AG10803 (cell line): ENCODE results near the gene ADGRV1.
A peak's percentile ranks its signal among the peaks of the same experiment; 100 is the strongest.

Source experiments
- DNase-seq: peaks from one replicate; pipeline ENCODE4 v3.0.0; 2010; ENCODE audit warnings: low read depth
- H3K4me3 ChIP-seq: 2 replicates; pipeline ENCODE4 v1.5.1; 2011; ENCODE audit warnings: mild to moderate bottlenecking, low read length, control low read depth
- TF ChIP-seq, protein P1 (sequence below): conservative IDR thresholded peaks from 2 replicates; pipeline ENCODE4 v1.5.1; 2011; ENCODE audit warnings: mild to moderate bottlenecking, low read length, control low read depth, inconsistent platforms

ADGRV1 gene

DNA sequence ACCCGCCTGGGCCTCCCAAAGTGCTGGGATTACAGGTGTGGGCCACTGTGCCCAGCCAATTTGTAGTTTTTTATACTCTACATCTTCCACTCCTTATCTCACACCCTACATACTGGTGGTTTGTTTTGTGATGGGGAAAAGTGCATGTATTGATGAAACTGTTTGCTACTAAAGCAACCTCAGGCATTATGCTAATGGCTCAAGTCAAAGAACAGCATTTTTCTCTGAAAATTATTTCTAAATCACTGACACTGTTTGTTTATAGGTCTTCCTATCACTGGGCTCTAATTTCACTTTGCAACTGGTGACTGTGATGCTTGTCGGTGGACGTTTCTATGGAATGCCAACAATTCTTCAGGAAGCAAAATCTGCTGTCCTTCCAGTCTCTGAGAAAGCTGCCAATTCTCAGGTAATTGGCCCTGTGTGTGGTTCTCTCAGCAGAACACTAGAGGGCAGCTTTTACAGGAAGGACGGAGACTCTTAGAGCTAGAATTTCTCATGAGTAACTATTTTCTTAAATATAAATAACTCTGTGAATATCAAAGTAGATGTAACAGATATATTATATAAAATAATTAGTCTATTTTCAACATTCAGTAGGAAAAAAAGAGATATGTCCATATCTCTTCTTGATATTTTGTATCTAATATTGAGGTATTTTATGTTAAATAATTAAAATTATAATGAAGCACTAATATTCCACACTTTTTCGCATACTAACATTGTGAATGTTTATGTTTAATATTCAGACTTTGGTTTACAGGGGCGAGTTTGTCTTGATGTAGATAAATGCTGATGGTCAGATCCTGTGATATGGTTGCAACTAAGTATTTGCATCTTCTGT is 244.1 kb downstream of the ADGRV1 start:
- no peak overlapping the region for H3K4me3 ChIP-seq
- peak; percentile 21 for DNase-seq
- TF ChIP-seq, protein P1, sequence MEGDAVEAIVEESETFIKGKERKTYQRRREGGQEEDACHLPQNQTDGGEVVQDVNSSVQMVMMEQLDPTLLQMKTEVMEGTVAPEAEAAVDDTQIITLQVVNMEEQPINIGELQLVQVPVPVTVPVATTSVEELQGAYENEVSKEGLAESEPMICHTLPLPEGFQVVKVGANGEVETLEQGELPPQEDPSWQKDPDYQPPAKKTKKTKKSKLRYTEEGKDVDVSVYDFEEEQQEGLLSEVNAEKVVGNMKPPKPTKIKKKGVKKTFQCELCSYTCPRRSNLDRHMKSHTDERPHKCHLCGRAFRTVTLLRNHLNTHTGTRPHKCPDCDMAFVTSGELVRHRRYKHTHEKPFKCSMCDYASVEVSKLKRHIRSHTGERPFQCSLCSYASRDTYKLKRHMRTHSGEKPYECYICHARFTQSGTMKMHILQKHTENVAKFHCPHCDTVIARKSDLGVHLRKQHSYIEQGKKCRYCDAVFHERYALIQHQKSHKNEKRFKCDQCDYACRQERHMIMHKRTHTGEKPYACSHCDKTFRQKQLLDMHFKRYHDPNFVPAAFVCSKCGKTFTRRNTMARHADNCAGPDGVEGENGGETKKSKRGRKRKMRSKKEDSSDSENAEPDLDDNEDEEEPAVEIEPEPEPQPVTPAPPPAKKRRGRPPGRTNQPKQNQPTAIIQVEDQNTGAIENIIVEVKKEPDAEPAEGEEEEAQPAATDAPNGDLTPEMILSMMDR, result peak; percentile 76

DNA sequence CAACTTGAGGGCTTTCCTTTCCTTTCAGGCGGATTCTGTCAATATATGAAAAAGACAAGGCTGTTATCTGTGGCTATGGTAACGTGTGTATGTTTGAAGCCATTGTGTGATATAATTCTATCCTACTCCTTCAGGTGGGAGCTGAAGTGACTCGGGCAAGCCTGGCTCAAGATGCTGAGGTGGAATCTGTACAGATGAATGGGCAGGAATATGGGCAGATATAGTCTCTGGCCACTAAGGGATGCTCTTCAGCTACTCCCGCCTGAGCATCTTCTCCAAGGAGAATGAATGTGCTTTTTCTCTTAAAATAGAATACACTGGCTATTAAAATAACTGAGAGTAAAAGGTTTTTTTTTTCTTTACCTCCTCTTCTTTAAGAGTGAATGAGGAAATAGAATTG is 244.8 kb downstream of the ADGRV1 start:
- TF ChIP-seq, protein P1, result no peak
- no peak overlapping the region for H3K4me3 ChIP-seq
- DNase-seq, result no peak

DNA sequence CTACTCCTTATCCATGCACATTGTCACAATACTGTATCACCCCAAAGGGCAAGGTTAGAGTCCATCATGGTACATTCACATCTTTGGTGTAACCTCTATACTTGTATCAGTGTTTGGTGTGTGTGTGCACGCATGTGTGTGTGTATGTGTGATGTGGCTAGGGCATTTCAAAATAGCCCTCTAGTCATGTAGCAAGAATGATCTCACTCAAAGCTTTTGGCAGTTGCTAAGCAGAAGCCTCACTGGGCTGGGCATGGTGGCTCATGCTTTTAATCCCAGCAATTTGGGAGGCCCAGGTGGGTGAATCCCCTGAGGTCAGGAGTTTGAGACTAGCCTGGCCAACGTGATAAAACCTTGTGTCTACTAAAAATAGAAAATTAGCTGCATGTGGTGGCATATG is 245.3 kb downstream of the ADGRV1 start:
- no peak overlapping the region for H3K4me3 ChIP-seq
- peak; percentile 20 for DNase-seq
- TF ChIP-seq, protein P1, result no peak

DNA sequence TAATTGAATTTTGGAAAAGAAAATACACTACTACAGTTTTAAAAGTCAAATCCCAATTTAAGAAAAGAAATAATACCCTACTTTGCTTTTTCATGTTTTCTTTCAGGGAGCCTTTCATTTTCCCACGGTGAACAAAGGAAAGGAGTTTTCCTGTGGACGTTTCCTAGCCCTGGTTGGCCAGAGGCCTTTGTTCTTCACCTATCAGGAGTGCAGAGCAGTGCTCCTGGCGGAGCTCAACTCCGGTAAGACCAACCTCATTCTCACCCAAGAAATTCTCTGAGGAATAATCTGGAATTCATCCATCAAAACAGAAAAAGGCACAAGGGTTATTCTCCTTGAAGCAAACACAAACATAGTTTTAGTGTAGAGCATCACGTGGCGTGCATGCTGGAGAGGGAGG is 248.9 kb downstream of the ADGRV1 start:
- no peak for DNase-seq
- TF ChIP-seq, protein P1, result no peak
- no peak overlapping the region for H3K4me3 ChIP-seq

DNA sequence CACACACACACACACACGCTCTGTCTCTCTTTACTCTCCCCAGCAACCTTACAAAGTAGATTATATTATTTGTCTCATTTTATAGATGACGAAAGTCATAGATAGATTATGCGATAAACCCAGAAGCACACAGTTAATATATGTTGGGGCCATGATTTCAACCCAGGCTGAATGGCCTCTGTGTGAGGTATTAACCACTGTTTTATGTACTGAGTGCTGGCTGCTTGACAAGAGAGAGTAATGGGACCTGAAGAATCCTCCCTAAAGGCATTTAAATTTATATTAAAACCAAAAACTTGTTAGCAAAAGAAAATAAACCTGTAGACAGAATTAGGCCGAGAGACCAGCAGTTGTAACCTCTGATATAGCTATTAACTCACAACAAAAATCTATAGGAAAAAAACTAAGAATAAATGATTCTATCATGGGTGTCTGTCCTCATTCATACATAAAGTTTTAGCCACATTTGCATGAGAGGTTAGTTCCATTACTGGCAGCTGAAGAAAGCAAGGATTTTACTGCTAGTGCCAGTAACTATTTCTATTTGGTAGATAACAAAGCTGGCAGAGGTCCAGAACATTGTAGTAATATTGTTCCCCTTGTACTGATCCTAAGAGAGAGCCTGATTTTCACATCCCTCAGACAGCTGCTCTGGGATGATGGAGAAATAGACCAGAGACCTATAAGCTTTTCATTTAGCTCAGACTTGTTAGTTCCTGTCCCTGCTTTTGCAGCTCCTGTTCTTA is 250.9 kb downstream of the ADGRV1 start:
- TF ChIP-seq, protein P1, result no peak
- no peak overlapping the region for H3K4me3 ChIP-seq
- no peak for DNase-seq

DNA sequence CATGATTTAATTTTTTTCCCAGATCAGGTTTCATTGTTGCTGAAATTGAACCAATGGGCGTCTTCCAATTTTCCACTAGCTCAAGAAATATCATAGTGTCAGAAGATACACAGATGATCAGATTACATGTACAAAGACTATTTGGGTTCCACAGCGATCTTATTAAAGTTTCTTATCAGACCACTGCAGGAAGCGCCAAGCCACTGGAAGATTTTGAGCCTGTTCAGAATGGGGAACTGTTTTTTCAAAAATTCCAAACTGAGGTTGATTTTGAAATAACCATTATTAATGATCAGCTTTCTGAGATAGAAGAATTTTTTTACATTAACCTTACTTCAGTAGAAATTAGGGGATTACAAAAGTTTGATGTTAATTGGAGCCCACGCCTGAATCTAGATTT is 251.6 kb downstream of the ADGRV1 start:
- DNase-seq, result no peak
- no peak overlapping the region for H3K4me3 ChIP-seq
- TF ChIP-seq, protein P1, result no peak
